NCI-H1694 treated with DMSO at 0.1 percent for 48 hours (cell line): ENCODE data around the gene TUT7.
"Not testable (repeated sequence)": the region's sequence is repeated elsewhere in the genome, so short reads cannot be mapped to it uniquely, and the experiment has no call there.

Experiments used
- DNase-seq: peaks from one replicate; lab custom pipeline; 2025; lab: John Stamatoyannopoulos, UW

TUT7 gene

GRCh38 chr9:86347991-86348390 is 6.2 kb downstream of the TUT7 start:
- no peak for DNase-seq

- no peak for DNase-seq
Observed at GRCh38 chr9:86344818-86345217, 9.4 kb downstream of the TUT7 start.

GRCh38 chr9:86342269-86342668 is 11.9 kb downstream of the TUT7 start:
- no peak for DNase-seq

DNA sequence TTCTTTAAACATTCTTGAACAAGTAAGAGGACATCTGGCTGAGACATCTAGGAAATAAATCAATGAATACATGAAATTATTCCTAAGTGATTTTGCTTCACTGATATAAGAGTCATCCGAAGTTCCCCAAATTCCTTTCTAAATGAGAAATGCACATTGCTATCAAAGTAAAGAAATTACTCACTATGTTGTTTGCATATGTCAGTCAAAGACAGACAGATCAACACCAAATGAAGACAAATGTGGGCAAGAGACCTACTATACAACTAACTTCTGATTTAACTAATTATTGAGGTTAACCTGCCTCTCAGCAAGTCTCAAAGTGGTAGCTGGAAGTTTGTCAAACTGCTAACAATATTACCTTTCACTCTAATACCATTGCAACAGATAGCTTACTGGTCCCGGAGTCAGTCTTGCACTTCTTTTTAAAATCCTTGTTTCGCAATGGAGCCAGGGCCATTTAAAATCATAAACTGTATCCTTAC is 13.2 kb downstream of the TUT7 start:
- no peak for DNase-seq

GRCh38 chr9:86340356-86341006 is 13.7 kb downstream of the TUT7 start:
- no peak for DNase-seq

GRCh38 chr9:86337469-86338108 is 16.6 kb downstream of the TUT7 start:
- DNase-seq: no peak

- no peak for DNase-seq
Observed at GRCh38 chr9:86336058-86336457, 18.2 kb downstream of the TUT7 start.

DNA sequence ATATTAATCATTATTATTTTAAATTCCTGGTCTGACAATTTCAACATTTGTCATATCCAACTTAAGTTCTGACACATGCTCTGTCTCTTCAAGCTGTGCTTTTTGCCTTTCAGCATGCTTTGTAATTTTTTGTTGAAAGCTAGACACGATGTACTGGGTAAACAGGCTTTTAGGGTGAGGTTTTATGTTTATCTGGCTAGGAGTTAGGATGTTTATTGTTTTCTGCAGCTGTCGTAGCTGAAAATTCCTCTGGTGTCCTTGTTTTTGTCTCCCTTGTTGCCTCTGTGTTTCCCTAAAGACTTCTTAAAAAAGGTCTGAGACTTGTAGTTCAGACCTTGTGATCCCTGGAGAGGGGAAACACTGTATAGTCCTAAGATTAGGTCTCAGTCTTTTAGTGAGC is 20.6 kb downstream of the TUT7 start:
- no peak for DNase-seq

GRCh38 chr9:86330186-86330585 is 24.0 kb downstream of the TUT7 start:
- DNase-seq: no peak

DNA sequence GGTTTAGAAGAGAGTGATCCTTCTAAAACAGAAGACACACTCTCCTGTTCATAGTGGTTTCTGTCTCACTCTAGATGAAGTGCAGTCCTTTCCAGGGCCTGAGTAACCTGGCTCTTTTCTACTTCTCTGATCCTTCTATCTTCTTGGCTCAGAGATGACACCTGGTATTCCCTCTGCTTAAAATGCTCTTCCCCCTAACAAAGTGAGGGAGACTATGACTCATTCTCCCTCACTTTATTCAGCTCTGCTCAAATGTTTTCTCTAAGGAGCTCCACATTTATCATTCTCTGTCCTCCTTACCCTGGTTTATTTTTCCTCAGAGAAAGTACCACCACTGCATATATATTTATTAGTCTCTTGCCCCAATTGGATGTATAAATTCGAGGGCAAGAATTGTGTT is 24.6 kb downstream of the TUT7 start:
- no peak for DNase-seq

- DNase-seq: no peak
Observed at GRCh38 chr9:86328156-86328555, 26.1 kb downstream of the TUT7 start.

- no peak for DNase-seq
Observed at GRCh38 chr9:86326536-86326935, 27.7 kb downstream of the TUT7 start.

- no peak for DNase-seq
Observed at GRCh38 chr9:86324901-86325300, 29.3 kb downstream of the TUT7 start.

DNA sequence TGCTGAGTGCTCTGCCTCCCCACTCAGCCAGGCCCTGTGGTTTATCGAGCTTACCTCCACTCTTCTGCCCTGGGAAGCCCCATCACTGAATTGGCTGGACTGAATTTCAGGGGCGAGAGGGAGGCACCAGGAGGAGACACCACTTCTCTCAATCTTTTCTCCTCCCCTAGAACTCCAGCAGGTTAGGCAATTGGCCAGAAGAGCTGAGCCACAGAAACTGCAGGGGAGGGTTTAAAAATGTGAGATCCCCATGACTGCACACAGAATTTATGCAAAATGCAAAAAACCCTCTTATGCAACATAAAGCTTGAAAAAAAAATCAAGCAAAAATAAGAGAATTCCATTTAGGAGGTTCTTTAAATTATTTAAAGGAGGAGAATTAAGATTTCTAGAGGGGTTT is 29.9 kb downstream of the TUT7 start:
- no peak for DNase-seq

DNA sequence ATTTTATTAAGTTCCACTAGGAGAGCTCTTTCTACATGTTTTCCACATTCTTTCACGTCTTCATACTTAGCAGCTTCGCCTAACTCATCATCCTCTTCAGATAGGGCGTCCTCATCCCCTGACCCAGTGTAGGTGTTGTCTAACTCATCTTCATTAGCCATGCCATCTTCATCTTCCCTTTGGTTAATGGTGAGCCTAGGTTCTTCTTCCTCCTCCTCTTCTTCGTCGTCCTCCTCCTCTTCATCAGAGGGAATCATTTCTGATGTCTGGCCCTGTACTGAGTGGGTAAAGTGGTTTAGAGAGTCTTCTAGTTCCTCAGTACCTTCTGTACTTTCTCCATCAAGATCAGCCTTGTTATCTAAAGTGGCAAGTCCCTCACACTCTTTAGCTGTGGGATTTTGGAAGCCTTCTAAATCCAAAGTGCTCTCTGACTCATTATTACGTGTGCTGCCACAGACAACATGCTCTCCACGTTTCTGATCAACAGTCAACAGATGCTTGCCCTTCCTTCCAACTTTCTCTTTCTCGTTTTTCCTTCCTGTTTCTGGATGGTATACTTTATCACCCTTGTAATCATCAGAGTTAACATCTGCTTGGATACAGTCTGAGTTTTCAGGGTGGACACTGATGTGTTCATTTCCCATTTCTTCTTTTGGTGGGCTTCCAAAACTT is 31.1 kb downstream of the TUT7 start:
- DNase-seq: no peak

- no peak for DNase-seq
Observed at GRCh38 chr9:86321373-86321772, 32.8 kb downstream of the TUT7 start.

- DNase-seq: no peak
Observed at GRCh38 chr9:86318187-86318586, 36.0 kb downstream of the TUT7 start.

- no peak for DNase-seq
Observed at GRCh38 chr9:86315078-86315477, 39.1 kb downstream of the TUT7 start.

- DNase-seq: not testable (repeated sequence)
Observed at GRCh38 chr9:86312959-86313358, 41.3 kb downstream of the TUT7 start.

GRCh38 chr9:86308687-86309086 is 45.5 kb downstream of the TUT7 start:
- DNase-seq: no peak

- no peak for DNase-seq
Observed at GRCh38 chr9:86304236-86304730, 49.9 kb downstream of the TUT7 start.

GRCh38 chr9:86303316-86303975 is 50.8 kb downstream of the TUT7 start:
- DNase-seq: no peak

- DNase-seq: no peak
Observed at GRCh38 chr9:86301686-86302085, 52.5 kb downstream of the TUT7 start.
